ENCODE data around the gene POLA1. TPM values are rescaled to one million over a fixed set of nuclear protein-coding genes. Genes with fewer than 3 reads are reported as not detected.

POLA1 gene
- total RNA-seq, 4 donors from 2014 or later, result 8.5 to 18.9 (median 8.8) TPM

GRCh38 chrX:24692305-24692704 is 1.4 kb upstream of the POLA1 start:
- Histone ChIP-seq H3K36me3 (no peaks in the 10 kb centered on the region), H3K4me3 (replicated peaks in 1 of 3) (no peak overlapping the region), H3K4me1 (peaks cover 0 to 3% of the 10 kb centered on the region in 2 donors), H3K27me3 (no peaks in the 10 kb centered on the region), H3K9me3 (no peaks in the 10 kb centered on the region), H3K27ac (no peak overlapping the region)
- WGBS, 2 donors, result 73 to 78% methylated on average over 2 to 3 of the region's 4 CpGs
- intact Hi-C loops (cut with DNase I), result loop anchor here (10.0 kb wide), 1 partner anchor 298 kb away; no protein-coding TSS in a partner anchor
- TF ChIP-seq POLR2A (IDR thresholded peaks at IDR 0.05), result no peak
- TF ChIP-seq CTCF (IDR thresholded peaks at IDR 0.05), result no peak
- DNase-seq, result no peak

DNA sequence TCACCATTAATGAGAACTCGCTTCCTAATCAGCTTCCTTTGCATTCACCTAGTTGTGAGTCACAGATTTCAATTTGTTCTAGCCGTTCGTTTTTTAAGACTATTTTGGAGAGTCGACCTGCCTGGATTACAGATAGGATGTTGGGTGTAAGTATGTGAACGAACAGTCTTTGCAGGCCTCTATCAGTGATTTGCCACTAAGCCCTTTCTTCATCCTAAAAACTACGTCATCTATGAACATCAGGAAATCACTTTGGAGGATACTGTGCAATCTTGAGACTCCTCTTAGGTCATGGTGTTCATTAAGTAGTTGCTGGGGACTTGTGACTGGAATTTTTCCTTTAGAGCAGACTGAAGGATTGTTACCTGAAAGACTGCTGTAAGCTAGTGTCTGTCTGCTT is 1.1 kb downstream of the POLA1 start:
- WGBS, 2 donors, result 27 to 52% methylated on average over 6 of the region's 6 CpGs
- intact Hi-C loops (cut with DNase I), result loop anchor here (10.0 kb wide), 1 partner anchor 300 kb away; no protein-coding TSS in a partner anchor
- no peak for TF ChIP-seq CTCF (IDR thresholded peaks at IDR 0.05)
- TF ChIP-seq POLR2A (IDR thresholded peaks at IDR 0.05), result no peak
- Histone ChIP-seq H3K27ac (no peak overlapping the region), H3K4me3 (replicated peaks in 1 of 3) (no peak overlapping the region), H3K36me3 (no peaks in the 10 kb centered on the region), H3K9me3 (no peaks in the 10 kb centered on the region), H3K4me1 (peaks cover 0 to 3% of the 10 kb centered on the region in 2 donors), H3K27me3 (no peaks in the 10 kb centered on the region)
- no peak for DNase-seq

DNA sequence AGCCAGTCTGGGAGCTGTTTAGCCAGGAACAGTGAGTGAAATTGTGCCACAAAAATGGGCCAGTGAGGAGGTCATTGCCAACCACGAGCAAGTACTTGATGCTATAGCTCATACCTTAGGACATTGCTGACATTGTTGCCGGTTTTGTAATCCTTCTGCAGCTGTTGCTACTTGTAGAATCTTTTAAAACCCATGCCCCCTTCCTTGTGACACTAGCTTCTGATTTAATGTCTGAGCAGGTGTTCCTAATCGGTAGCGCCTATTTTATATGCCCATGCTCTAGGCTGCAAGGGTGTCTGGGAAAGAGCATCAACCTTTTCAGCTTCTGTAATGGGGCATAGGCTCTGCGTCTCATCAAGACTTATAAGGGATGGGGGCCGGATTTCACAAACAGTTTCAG is 2.6 kb downstream of the POLA1 start:
- Histone ChIP-seq H3K27me3 (no peaks in the 10 kb centered on the region), H3K27ac (no peak overlapping the region), H3K4me3 (replicated peaks in 1 of 3) (no peak overlapping the region), H3K9me3 (no peaks in the 10 kb centered on the region), H3K36me3 (no peaks in the 10 kb centered on the region), H3K4me1 (peaks cover 0 to 3% of the 10 kb centered on the region in 2 donors)
- no peak for DNase-seq
- intact Hi-C loops (cut with DNase I), result loop anchor here (10.0 kb wide), 1 partner anchor 301 kb away; no protein-coding TSS in a partner anchor
- 81 to 97% methylated on average over 4 to 6 of the region's 6 CpGs for WGBS, 2 donors
- TF ChIP-seq POLR2A (IDR thresholded peaks at IDR 0.05) (no peak), CTCF (IDR thresholded peaks at IDR 0.05) (no peak)

GRCh38 chrX:24702362-24703184 is 8.9 kb downstream of the POLA1 start:
- Histone ChIP-seq H3K9me3 (no peaks in the 10 kb centered on the region), H3K36me3 (peaks cover 0 to 3% of the 10 kb centered on the region in 2 donors), H3K4me3 (replicated peaks in 1 of 3) (no peak overlapping the region), H3K27ac (no peak overlapping the region), H3K27me3 (no peaks in the 10 kb centered on the region), H3K4me1 (no peaks in the 10 kb centered on the region)
- no peak for TF ChIP-seq POLR2A (IDR thresholded peaks at IDR 0.05)
- TF ChIP-seq CTCF (IDR thresholded peaks at IDR 0.05), result no peak
- DNase-seq, result no peak
- intact Hi-C loops (cut with DNase I), result no loop called here
- 78 to 94% methylated on average over 3 of the region's 3 CpGs for WGBS, 2 donors

- no peak overlapping the region for H3K27ac ChIP-seq
- no peak overlapping the region for H3K4me3 ChIP-seq (replicated peaks in 1 of 3)
- no peaks in the 10 kb centered on the region for H3K9me3 ChIP-seq
- WGBS, 2 donors, result 95 to 97% methylated on average over 5 of the region's 5 CpGs
- peaks cover 0 to 3% of the 10 kb centered on the region in 2 donors for H3K36me3 ChIP-seq
- no peak for TF ChIP-seq CTCF (IDR thresholded peaks at IDR 0.05)
- TF ChIP-seq POLR2A (IDR thresholded peaks at IDR 0.05), result no peak
- intact Hi-C loops (cut with DNase I), result no loop called here
- no peaks in the 10 kb centered on the region for H3K27me3 ChIP-seq
- no peaks in the 10 kb centered on the region for H3K4me1 ChIP-seq
- DNase-seq, result no peak
These were observed 9.4 kb downstream of the POLA1 start for GRCh38 chrX:24703185-24703494.

All from thyroid gland (tissue), 4 donors.